Progenitor cell of endocrine pancreas (in vitro differentiated cells): ENCODE measurements around the gene CELF4. TPM values are rescaled to one million over a fixed set of nuclear protein-coding genes. Genes with fewer than 3 reads are reported as not detected.

Experiments
- DNase-seq: peaks from one replicate; pipeline ENCODE4 v3.0.0; 2021; ENCODE audit warnings: low spot score; ENCODE audit not compliant: unreplicated experiment
- H3K27ac Mint-ChIP-seq: 2 replicates; pipeline ENCODE4 v1.8.0; 2021; ENCODE audit warnings: mild to moderate bottlenecking, moderate library complexity, mixed read lengths
- H3K27me3 Mint-ChIP-seq: 2 replicates; pipeline ENCODE4 v1.8.0; 2021; ENCODE audit warnings: mixed read lengths
- H3K36me3 Mint-ChIP-seq: 2 replicates; pipeline ENCODE4 v1.8.0; 2022; ENCODE audit warnings: mixed read lengths; ENCODE audit not compliant: insufficient read depth
- H3K4me1 Mint-ChIP-seq: 2 replicates; pipeline ENCODE4 v1.8.0; 2021; ENCODE audit warnings: low read depth, mixed read lengths
- H3K4me3 Mint-ChIP-seq: 2 replicates; pipeline ENCODE4 v1.8.0; 2021; ENCODE audit warnings: low read depth, mild to moderate bottlenecking, moderate library complexity, mixed read lengths
- H3K9me3 Mint-ChIP-seq: 2 replicates; pipeline ENCODE4 v1.8.0; 2021; ENCODE audit warnings: low read depth, mixed read lengths
- total RNA-seq: library from RNA; stranded (reverse); gene quantifications from 2 replicates; pipeline ENCODE4 v1.2.1, GENCODE V29; 2021
- TF ChIP-seq, protein P1 (sequence below): fragments of 200-600 bp; sonication (generic); IDR thresholded peaks from one replicate; pipeline ENCODE4 v1.5.0; 2021; ENCODE audit warnings: antibody characterized with exemption, mild to moderate bottlenecking; ENCODE audit not compliant: unreplicated experiment

The CELF4 gene
- total RNA-seq, 1 donor from 2014 or later = 4.6 TPM

DNA sequence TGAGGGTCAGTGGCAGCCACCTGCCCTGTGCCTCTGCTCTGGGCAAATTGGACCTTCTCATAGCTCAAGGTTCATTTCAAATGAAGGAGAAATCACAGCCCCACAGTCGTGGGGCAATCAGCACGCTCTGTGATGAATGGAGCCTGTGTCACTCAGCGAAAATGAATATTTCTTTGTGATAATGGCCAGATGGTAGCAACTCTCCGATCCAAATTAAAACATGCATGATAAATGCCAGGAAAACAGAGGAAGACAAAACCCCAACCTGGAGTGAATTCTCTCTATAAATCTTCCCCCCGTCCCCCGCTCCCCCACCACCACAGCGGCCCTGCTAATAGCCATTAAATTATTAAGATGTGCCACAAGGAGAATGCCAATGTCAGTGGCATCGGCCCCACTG, 258.4 kb downstream of the CELF4 start:
- Mint-ChIP-seq H3K9me3 (no peaks in the 10 kb centered on the region), H3K4me1 (peaks cover 7% of the 10 kb centered on the region), H3K27ac (no peak overlapping the region), H3K36me3 (no peaks in the 10 kb centered on the region), H3K4me3 (no peak overlapping the region), H3K27me3 (peaks cover 3% of the 10 kb centered on the region)
- DNase-seq = no peak
- TF ChIP-seq, protein P1, sequence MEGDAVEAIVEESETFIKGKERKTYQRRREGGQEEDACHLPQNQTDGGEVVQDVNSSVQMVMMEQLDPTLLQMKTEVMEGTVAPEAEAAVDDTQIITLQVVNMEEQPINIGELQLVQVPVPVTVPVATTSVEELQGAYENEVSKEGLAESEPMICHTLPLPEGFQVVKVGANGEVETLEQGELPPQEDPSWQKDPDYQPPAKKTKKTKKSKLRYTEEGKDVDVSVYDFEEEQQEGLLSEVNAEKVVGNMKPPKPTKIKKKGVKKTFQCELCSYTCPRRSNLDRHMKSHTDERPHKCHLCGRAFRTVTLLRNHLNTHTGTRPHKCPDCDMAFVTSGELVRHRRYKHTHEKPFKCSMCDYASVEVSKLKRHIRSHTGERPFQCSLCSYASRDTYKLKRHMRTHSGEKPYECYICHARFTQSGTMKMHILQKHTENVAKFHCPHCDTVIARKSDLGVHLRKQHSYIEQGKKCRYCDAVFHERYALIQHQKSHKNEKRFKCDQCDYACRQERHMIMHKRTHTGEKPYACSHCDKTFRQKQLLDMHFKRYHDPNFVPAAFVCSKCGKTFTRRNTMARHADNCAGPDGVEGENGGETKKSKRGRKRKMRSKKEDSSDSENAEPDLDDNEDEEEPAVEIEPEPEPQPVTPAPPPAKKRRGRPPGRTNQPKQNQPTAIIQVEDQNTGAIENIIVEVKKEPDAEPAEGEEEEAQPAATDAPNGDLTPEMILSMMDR = no peak

DNA sequence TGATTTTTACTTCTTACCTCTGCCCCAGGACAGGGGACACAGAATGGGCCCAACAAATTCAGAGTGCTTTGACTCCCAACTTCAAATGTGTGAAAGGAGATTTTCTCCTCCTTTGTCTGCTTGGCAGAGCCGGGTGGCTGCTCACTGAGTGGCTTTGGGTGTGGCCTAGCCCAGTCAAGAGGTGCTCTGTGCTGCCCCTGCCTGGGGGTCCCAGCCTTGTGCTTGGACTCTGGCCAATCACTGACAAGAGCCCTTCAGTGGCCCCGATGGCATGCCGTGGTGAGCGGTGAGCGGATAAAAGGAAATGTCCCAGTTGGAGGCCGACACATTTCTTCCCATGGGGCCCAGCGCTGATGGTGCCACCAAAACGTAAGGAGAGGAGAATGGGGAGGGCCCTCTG, 259.2 kb downstream of the CELF4 start:
- Mint-ChIP-seq H3K9me3 (no peaks in the 10 kb centered on the region), H3K4me3 (no peak overlapping the region), H3K36me3 (no peaks in the 10 kb centered on the region), H3K27ac (no peak overlapping the region), H3K4me1 (peaks cover 7% of the 10 kb centered on the region), H3K27me3 (peaks cover 3% of the 10 kb centered on the region)
- TF ChIP-seq, protein P1 = no peak
- DNase-seq = no peak

DNA sequence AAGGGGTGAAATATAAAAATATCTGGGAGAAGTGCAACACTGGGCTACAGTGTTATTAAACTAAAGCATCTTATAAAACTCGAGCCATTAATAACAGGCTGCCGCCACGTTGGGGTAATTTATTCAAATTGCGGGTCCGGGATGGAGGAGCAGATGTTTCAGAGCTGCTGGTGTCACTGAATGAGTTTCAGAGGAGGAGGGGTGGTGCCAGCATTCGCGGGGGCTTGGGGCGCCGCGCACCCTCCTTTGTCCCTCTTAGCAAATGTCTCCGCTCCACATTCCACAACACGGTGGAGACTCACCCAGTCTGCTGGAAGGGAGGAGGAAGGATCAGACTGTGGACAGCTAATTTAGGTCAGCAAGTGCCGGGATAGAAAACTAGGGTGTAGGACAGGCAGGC, 260.5 kb downstream of the CELF4 start:
- no peak for DNase-seq
- Mint-ChIP-seq H3K36me3 (no peaks in the 10 kb centered on the region), H3K27ac (no peak overlapping the region), H3K9me3 (no peaks in the 10 kb centered on the region), H3K27me3 (peaks cover 9% of the 10 kb centered on the region), H3K4me1 (peaks cover 5% of the 10 kb centered on the region), H3K4me3 (no peak overlapping the region)
- TF ChIP-seq, protein P1 = no peak

DNA sequence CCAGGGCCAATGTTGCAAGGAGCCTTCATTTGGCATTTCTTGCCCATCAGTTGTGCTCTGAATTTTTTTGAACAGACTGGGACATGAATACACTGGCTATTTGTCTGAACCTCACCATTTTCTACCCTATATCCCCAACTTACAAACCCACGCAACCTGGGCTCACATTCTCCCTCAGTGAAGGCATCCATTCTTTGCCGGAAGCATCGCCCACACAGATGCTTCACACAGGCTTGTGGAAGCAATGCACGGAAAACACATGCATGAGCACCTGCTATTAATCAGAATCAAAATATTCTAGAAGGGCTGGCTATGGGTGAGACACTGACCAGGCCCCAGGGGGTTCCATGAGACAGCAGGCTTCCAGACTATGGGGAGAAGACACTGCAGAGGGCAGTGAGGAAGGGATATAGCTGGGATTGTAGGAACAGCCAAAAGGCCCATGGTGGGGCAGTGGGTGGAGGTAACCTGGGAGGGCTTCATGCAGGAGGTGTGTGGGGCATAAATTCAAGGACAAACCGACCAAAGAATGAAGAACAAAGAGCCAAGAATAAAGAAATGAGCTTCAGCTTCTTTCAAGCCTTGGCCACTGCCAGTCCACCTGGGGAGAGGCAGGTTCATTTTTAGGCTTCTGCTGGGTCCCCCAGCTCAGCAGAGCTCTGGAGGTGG, 261.5 kb downstream of the CELF4 start:
- Mint-ChIP-seq H3K4me3 (no peak overlapping the region), H3K27me3 (peaks cover 5% of the 10 kb centered on the region), H3K9me3 (no peaks in the 10 kb centered on the region), H3K4me1 (peaks cover 9% of the 10 kb centered on the region), H3K27ac (no peak overlapping the region), H3K36me3 (no peaks in the 10 kb centered on the region)
- DNase-seq = no peak
- TF ChIP-seq, protein P1 = no peak

DNA sequence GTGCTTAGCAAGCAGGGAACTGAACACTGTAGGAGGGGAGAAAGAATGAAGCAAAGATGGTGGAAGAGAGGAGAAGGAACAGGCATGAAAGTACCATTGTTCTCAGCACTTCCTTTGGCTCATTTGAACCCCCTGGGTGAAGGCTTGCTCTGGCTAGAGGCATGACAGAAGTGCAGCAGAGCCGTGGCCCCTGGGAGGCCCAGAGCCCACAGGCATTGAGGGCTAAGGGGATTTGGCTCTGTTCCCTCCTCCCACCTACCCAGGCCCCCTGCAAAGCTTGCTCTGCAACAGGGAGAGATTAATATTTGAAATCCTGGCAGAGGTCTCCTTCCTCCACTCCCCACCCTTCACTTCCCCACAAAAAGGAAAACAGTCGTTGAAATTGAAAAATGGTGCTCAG, 262.6 kb downstream of the CELF4 start:
- H3K9me3 Mint-ChIP-seq = no peaks in the 10 kb centered on the region
- TF ChIP-seq, protein P1 = no peak
- no peaks in the 10 kb centered on the region for H3K36me3 Mint-ChIP-seq
- no peak overlapping the region for H3K27ac Mint-ChIP-seq
- H3K4me3 Mint-ChIP-seq = no peak overlapping the region
- H3K27me3 Mint-ChIP-seq = peaks cover 5% of the 10 kb centered on the region
- H3K4me1 Mint-ChIP-seq = peaks cover 12% of the 10 kb centered on the region
- no peak for DNase-seq
